HG03432 (cell line): ENCODE data around the gene FOXO1.

Experiments
- ATAC-seq: cut with Tn5 transposase; IDR thresholded peaks from one replicate; pipeline ENCODE4 v1.9.1; 2021; ENCODE audit warnings: mild to moderate bottlenecking, moderate library complexity; ENCODE audit not compliant: unreplicated experiment

The FOXO1 gene

DNA sequence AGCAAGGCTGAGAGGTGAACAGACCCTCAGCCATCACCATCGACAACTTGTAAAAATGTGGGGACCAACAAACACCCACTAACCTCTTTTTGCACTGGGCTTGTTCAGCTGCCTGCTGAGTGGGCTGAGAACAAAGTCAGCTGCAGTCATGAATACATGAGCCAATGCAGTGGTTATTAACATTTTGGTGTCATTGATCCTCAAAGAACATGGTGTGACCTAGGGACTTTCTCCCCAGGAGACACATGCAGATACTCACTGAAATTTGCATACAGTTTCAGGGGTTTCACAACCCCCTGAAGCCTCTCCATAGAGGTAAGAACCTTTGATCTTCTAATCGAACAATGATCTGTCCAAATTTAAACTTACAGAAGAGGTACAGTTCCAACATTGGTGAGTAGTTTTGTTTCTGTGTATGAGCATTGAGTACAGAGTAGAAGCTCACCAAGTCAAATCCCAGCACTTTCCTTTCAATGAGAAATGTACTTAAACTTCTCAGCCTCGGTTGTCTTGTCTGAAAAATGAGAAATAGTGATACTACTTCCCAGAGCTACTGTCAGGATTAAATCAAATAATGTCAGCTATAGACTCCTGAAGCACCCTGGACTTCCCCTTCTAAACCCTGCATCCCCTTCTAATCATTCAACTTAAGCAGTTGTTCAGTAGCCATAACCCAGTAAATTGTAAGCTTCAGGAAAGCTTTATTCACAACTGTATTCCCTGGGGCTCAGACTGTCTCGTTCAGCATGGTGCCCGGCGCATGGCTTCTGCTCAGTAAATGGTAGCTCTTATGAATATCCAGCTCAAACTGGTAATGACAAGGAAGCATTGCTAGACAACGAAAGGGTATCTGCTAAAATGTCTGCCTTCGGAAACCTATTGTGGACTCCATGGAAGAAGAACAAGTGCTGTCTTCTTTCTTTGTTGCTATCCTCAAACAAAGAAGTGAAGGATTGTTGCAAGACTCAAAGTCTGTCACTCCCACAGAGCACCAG is 148.7 kb downstream of the FOXO1 start:
- peak; percentile 83 for ATAC-seq

DNA sequence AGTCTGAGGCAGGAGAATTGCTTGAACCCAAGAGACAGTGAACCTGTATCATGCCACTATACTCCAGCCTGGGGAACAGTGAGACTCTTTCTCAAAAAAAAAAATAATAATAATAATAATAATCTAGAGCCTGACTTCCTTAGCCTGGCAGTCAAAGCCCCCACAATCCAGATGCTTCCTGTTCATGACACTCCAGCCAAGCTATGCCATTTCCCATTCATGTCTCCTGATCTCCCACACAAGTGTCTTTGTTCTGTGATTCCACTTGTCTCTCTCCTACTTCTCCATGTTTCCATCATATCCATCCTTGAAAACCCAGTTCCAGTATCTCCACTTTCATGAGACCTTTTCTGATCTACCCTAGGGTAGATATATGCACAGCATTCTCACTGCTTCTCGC is 150.7 kb downstream of the FOXO1 start:
- no peak for ATAC-seq

DNA sequence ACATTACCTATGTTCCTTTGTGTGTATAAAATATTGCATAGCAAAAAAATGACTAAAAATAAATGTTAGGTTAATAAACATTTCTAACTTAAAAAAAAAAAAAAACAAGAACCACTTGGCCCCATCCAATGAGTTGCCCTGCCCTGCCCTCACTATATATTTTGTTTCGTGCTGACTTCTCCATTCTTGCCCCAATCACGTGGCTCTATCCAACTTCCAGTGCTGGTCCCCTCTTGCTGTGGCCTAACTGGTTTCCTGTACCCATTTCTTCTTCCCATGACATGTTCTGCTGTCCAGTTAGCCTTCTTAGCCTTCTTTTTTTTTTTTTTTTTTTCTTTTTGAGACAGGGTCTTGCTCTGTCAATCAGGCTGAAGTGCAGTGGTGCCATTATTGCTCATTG is 151.6 kb downstream of the FOXO1 start:
- no peak for ATAC-seq

DNA sequence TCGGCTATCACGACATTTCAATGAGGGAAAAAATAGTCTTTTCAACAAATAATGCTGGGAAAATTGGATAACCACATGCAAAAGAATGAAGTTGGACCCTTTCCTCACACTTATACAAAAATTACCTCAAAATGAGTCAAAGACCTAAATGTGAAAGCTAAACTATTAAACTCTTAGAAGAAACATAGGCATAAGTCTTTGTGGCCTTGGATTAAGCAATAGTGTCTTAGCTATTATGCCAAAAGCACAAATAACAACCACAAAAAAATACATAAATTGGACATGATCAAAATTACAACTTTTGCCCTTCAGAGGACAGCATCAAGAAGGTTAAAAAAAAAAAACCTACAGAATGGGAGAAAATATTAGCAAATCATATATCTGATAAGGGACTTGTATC is 156.6 kb downstream of the FOXO1 start:
- ATAC-seq: no peak

DNA sequence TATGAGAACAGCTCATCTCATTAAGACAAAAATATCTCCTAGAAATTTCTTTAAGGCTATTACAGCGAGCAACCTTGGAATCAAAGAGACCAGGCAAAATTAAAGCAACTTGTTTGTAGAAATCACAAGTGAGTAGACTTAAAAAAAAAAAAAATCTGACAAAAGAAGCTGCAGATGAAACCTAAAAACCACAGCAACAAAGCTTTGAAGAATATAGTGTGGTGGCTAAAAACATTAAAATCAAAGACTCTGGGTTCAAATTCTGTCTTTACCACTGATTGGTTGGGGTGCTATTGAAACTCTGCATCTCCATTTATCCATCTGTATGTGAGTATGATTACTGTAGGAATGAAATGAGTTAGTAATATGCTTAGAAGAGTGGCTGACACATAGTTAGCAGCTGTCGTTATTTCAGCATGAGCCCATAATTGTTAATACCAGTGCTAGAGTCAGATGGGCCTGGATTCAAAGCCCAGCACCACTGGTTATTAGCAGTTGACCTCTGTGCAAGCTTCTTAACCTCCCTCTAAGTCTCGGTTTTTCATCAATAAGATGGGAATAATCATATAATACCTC is 157.6 kb downstream of the FOXO1 start:
- ATAC-seq: no peak

DNA sequence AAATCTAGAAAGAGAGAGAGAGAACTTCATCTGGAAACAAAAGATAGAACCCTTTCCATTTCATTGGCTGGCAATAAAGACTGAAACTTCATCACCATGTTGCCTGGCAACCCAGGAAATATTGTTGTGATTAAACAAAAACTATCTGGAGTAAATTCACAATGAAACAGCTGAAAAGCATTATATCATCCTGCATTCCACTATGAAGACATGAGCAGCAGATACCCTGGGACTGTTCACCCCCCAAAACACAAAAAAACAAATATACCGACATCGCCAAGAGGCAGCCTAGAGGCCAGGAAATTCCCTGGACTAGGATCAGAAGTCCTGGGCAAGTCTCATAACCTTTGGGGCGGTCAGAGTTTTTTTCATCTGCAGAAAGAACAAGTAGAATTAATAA is 158.3 kb downstream of the FOXO1 start:
- ATAC-seq: no peak

DNA sequence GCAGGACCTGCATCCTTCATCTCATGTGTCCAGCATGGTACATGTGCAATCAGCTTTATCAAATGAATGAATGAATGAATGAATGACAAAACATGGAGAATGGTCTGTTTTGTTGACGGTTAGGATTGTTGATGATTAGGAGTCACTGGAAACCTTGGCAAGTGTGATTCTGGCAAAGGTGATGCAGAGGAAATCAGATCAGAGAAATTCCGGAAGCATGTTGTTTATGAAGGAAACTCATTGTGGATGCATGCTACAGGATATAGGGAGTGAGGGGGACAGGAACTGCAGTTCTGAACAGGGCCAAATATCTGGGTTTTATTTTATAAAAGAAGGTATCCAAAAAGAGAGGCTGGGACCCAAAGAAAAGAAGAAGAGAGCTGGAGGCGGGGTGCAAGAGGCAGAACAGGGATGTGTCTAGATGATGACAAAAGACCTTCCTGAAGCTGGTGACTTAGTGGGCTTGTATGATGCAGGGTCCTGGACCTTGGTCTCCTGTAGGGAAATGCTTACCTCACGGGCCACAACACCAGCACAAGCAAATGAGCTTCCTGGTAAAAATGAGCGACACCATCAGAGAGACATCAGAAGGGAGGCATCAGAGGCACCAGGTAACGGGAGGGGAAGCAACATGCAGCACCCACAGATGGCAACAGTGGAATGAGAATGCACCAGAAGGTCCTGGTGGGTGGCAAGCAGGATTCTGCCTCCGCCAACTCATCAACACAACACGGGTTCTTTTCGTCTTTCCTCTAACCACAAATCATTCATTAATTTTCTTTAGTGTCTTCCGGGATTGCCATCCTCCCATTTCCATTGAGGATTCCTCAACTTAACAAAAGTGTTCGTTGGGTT is 159.6 kb downstream of the FOXO1 start:
- ATAC-seq: no peak
